Fibroblast of skin of left biceps (primary cell): ENCODE measurements around the gene SLC27A4.

Experiments used
- DNase-seq, 2 experiments: peaks; one replicate each; pipeline ENCODE4 v3.0.0-alpha.2; 2013; ENCODE audit warnings: low read depth in 2 of 2

The SLC27A4 gene

GRCh38 chr9:128339761-128340690, at the start of gene SLC27A4:
Gene SLC27A4, plus strand, starts transcription at chr9:128340527. Its CDS starts 2,606 bp downstream, at chr9:128343133.
- DNase-seq: peak; percentile 23 to 29

DNA sequence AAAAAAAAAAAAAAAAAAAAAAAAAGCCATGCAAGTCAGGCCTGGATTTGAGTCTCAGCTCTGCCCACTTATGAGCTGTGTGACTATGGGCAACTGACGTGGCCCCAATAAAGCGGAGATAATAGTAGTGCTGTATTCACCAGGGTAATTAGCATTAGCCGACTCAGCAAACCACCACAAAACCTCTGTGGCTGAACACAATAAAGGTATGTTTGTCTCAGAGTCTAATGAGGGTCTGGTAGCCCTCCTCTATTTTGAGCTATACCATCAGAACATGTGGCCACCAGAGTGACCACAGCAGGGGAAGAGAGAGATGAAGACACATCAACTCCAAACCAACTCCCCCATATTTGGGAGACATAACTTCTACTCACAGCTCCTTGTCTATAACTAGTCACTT, 48.3 kb upstream of the SLC27A4 start:
- no peak for DNase-seq

DNA sequence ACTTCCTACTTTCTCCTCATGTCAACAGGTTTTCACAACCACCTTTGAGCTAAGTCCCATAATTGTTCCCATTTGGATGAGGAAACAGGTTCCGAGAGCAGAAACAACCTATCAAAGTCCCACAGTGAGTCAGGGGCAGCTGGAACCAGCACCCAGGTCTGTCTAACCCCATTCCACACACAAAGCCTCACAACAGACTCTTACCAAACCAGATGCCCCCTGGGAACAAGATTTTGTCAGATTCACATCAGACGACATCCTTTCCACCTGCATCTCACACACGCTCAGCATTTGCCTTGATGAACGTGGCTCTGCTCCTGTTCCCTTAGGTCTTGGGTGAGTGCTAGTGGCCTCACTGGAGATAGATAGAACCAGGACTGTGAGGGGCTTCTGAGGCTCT, 47.2 kb upstream of the SLC27A4 start:
- DNase-seq: no peak

DNA sequence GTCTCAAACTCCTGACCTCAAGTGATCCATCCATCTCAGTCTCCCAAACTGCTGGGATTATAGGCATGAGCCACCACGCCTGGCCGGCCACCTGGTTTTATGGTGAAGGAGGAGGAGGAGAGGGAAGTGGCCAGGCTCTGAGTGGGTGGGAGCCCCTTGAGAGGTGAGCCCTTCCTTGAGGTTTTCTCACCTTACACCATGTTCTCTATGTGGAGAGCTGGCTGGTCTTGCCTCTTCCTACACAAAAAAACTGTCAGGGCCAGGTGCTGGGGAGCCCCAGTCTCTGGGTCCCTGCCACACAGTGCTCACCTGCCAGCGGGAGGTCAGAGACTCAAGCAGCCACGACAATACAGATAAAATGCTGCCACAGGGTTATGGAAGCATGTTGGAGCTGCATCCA, 46.2 kb upstream of the SLC27A4 start:
- DNase-seq: no peak

DNA sequence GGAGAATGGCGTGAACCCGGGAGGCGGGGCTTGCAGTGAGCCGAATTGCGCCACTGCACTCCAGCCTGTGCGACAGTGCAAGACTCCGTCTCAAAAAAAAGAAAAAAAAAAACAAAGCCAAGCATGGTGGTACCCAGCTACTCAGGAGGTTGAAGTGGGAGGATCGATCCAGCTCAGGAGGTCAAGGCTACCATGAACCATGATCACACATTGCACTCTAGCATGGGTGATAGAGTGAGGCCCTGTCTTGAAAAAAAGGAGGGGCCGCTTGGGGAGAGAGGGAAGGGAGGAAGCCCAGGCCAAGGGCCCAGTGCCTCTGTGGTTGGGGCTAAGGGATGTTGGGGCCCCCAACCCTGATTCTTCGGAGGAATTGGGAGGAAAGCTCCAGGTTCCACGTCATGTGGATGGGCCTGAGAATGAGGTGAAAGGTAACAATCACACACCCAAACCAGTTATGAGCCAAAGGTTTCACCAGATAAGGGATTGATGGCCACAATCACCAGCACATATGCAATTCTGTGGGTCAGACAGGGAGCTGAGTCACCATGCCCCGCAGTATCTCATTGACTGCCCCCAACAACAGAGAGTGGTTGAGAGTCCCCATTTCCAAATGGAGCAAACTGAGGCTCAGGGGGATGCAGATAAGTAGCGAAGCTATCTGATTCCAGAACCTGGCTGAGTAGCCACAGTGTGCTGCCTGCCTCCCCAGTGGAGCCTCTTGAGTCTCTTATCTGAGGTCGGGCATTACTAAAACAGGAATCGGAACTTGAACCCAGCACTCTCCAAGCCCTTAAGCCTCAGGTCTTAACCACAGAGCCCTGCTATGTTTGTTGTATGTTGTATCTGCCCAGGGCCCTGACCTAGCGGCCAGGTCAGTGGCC, 43.7 kb upstream of the SLC27A4 start:
- no peak for DNase-seq

- DNase-seq: no peak
Measured at GRCh38 chr9:128297221-128297773, 43.0 kb upstream of the SLC27A4 start.

- no peak for DNase-seq
Measured at GRCh38 chr9:128298535-128299482, 41.5 kb upstream of the SLC27A4 start.

- DNase-seq: no peak
Measured at GRCh38 chr9:128304136-128304970, 36.0 kb upstream of the SLC27A4 start.

DNA sequence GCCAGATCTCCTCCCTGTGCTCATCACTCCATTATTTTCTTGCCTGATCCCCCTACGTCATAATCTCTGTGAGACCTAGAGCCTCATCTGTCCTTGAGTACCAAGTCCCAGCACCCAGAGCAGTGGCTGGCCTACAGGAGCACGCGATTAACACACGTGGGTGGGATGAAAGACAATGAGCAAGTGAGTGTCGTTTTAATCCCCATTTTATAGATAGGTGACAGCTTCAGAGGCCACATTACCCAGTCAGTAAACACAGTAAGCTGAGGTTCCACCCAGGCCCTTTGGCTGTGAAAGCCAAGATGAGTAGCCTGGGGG, 35.4 kb upstream of the SLC27A4 start:
- no peak for DNase-seq

GRCh38 chr9:128309551-128309950, 30.8 kb upstream of the SLC27A4 start:
- DNase-seq: no peak

DNA sequence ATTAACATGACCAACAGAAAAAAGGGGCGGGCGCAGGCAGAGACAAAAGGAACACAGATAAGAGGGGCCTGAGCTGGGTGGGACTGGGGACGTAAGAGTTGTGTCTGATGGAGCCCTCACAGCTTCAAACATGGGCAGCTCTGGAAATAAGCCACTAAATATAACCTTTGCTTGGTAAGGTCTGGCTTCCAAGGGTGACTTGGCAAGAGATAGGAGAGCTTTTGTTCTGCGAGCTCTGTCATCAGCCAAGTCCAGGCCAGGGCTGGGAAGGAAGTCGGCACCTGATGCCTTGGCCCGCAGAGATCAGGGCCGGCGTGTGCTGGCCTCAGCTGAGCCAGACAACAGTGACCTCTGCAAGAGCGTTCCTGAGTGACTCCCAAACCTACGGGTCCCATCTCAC, 29.9 kb upstream of the SLC27A4 start:
- no peak for DNase-seq

GRCh38 chr9:128314697-128315096, 25.6 kb upstream of the SLC27A4 start:
- no peak for DNase-seq

DNA sequence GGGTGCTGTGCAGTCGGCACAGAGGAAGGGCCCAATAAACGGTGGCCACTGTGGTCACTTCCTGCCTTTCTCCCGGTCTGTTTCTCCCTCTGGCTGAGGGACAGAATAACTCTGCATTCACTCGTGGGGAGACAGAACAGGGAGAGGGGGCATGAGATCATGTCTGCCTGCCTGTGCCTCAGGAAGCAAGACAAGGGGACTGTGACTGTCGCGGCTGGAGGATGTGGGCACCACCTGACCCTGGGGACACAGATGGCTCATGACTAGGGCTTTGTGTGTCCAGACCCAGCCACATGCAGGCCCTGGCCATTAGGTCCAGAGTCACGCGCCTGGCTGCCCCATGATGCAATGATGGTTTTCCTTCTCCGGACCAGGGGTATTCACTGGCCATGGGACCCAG, 23.9 kb upstream of the SLC27A4 start:
- no peak for DNase-seq

GRCh38 chr9:128317629-128318028, 22.7 kb upstream of the SLC27A4 start:
- no peak for DNase-seq

DNA sequence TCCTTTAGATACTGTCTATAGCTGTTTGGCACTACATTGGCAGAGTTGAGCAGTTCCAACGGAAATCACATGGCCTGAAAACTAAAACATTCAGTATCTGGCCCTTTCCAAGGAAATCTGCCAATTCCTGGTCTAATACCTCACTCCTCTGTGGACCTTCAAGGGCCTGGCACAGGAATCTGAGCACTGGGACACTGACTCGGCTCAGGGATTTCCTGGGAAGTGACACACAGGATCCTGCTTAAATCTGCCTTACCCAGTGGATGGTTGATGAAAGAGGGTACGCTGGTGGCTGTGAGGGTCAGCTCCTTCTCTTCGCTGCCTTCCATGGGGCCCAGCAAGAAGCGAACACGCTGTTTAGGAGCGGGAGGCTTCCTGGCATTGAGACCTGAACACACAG, 19.0 kb upstream of the SLC27A4 start:
- no peak for DNase-seq

DNA sequence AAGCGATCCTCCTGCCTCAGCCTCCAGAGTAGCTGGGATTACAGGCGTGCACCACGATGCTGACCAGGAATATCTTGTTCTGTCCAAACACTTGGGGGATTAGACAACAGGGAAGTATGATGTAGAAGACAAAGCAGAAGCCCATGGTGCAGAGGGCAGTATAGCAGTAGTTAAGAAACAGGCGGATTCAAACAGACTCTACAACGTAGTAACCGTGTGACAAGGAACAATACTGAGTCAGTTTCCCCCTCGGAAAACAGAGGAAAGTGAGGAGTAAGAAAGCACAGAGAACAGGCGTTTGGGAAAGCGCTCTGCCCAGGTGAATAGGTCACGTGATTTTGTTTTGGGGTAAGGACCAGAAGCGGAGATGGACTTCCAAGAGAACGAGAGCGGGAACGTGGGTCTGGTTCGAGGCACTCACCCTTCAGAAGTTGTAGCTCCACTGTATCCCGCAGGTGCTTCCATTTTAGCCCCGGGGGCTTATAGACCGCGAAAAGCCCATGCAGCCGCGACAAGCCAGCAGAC, 18.4 kb upstream of the SLC27A4 start:
- DNase-seq: no peak

- DNase-seq: peak; percentile 83 to 85
Measured at GRCh38 chr9:128322404-128323211, 17.7 kb upstream of the SLC27A4 start, which contains the start of the genes COQ4 and TRUB2. Gene COQ4, plus strand, starts transcription at chr9:128322839. Its CDS starts 20 bp downstream, at chr9:128322859. Gene TRUB2, minus strand, starts transcription at chr9:128322447. Its CDS starts 39 bp downstream, at chr9:128322408.

- no peak for DNase-seq
Measured at GRCh38 chr9:128323212-128323730, 17.1 kb upstream of the SLC27A4 start.

- DNase-seq: no peak
Measured at GRCh38 chr9:128323791-128324190, 16.5 kb upstream of the SLC27A4 start.
